HepG2 (cell line): ENCODE measurements around the gene ANKHD1. TPM values are rescaled to one million over a fixed set of nuclear protein-coding genes. Genes with fewer than 3 reads are reported as not detected.

Experiments
- BRD4 ChIP-seq: sonication (generic); formaldehyde crosslinking; IDR thresholded peaks from 2 replicates; pipeline ENCODE4 v1.4.0; 2020; ENCODE audit warnings: missing genetic modification reagents
- CBFB ChIP-seq: sonication (generic); formaldehyde crosslinking; IDR thresholded peaks from 2 replicates; pipeline ENCODE4 v1.4.0; 2020; ENCODE audit warnings: missing genetic modification reagents
- CC2D1A ChIP-seq: sonication (generic); formaldehyde crosslinking; IDR thresholded peaks from 2 replicates; pipeline ENCODE4 v1.8.1; 2023; ENCODE audit warnings: mild to moderate bottlenecking, missing genetic modification reagents
- DNMT3B ChIP-seq: conservative IDR thresholded peaks from 2 replicates; pipeline ENCODE4 v1.6.1; 2016; ENCODE audit warnings: missing biosample characterization, control low read depth
- ELF4 ChIP-seq: sonication (generic); formaldehyde crosslinking; IDR thresholded peaks from 2 replicates; pipeline ENCODE4 v1.5.0; 2020; ENCODE audit warnings: missing genetic modification reagents, mild to moderate bottlenecking, moderate library complexity, borderline replicate concordance
- HOXA7 ChIP-seq: sonication (generic); formaldehyde crosslinking; IDR thresholded peaks from 2 replicates; pipeline ENCODE4 v1.8.1; 2022; ENCODE audit warnings: mild to moderate bottlenecking, missing genetic modification reagents, moderate library complexity
- MBNL3 ChIP-seq: fragments of 250-450 bp; sonication (Bioruptor Pico); conservative IDR thresholded peaks from 2 replicates; pipeline ENCODE4 v1.8.0; 2022; ENCODE audit warnings: mild to moderate bottlenecking, inconsistent platforms
- MEIS2 ChIP-seq: sonication (generic); formaldehyde crosslinking; IDR thresholded peaks from 2 replicates; pipeline ENCODE4 v1.9.0; 2021; ENCODE audit warnings: mild to moderate bottlenecking, missing genetic modification reagents
- NCOR1 ChIP-seq: fragments of 200-600 bp; sonication (generic); IDR thresholded peaks from 2 replicates; pipeline ENCODE4 v1.7.0; 2017; ENCODE audit warnings: antibody characterized with exemption, low read length, borderline replicate concordance
- RCOR2 ChIP-seq: IDR thresholded peaks from 2 replicates; pipeline ENCODE4 v1.6.1; 2016; ENCODE audit warnings: missing biosample characterization, missing genetic modification reagents
- SAP130 ChIP-seq: IDR thresholded peaks from 2 replicates; pipeline ENCODE4 v1.6.1; 2016; ENCODE audit warnings: low read depth
- SCMH1 ChIP-seq: sonication (generic); formaldehyde crosslinking; IDR thresholded peaks from 2 replicates; pipeline ENCODE4 v1.9.0; 2021; ENCODE audit warnings: missing genetic modification reagents, mild to moderate bottlenecking, borderline replicate concordance
- THYN1 ChIP-seq: sonication (generic); formaldehyde crosslinking; IDR thresholded peaks from 2 replicates; pipeline ENCODE4 v1.8.1; 2023; ENCODE audit warnings: low read depth, mild to moderate bottlenecking, moderate library complexity, missing genetic modification reagents, borderline replicate concordance
- ZFP36L1 ChIP-seq: sonication (generic); formaldehyde crosslinking; IDR thresholded peaks from 2 replicates; pipeline ENCODE4 v1.8.0; 2022; ENCODE audit warnings: mild to moderate bottlenecking, missing genetic modification reagents, moderate library complexity
- ZNF101 ChIP-seq: sonication (generic); formaldehyde crosslinking; IDR thresholded peaks from 2 replicates; pipeline ENCODE4 v1.4.0; 2020; ENCODE audit warnings: mild to moderate bottlenecking, low read depth, missing genetic modification reagents, borderline replicate concordance
- ZNF142 ChIP-seq: sonication (generic); formaldehyde crosslinking; IDR thresholded peaks from 2 replicates; pipeline ENCODE4 v1.4.0; 2020; ENCODE audit warnings: missing genetic modification reagents
- ZNF446 ChIP-seq: sonication (generic); formaldehyde crosslinking; IDR thresholded peaks from 2 replicates; pipeline ENCODE4 v1.5.0; 2020; ENCODE audit warnings: mild to moderate bottlenecking, missing genetic modification reagents
- ZNF83 ChIP-seq: sonication (generic); formaldehyde crosslinking; IDR thresholded peaks from 2 replicates; pipeline ENCODE4 v1.4.0; 2020; ENCODE audit warnings: missing genetic modification reagents, mild to moderate bottlenecking, borderline replicate concordance
- polyA plus RNA-seq, 8 experiments: library from polyadenylated mRNA; depleted of rRNA in 3 of 8; stranded (reverse) in 7 of 8; unstranded in 1 of 8; fragments of >200 nt; fragmentation: Illumina TruSeq in 4 of 8; extraction: Trizol in 4 of 8; gene quantifications; 2 replicates each; pipeline versions ENCODE4 v1.2.1 to v1.2.3, GENCODE V29; 2011 to 2016; ENCODE audit warnings: low read depth in 4 of 8, missing spikeins in 1 of 8, mixed read lengths in 1 of 8; ENCODE audit not compliant: insufficient read depth in 1 of 8
- total RNA-seq, 5 experiments: library from RNA; depleted of rRNA; stranded (reverse); fragments of >200 nt; fragmentation: Illumina TruSeq; extraction: Trizol; gene quantifications; 2 replicates each; pipeline ENCODE4 v1.2.3, GENCODE V29; 2016; ENCODE audit warnings: low read depth in 1 of 5

The ANKHD1 gene
- total and polyA plus RNA-seq, 2 of the 13 experiments (the other 11 are each of a cell fraction or from before 2014, with no cell fraction given): 69.9 to 82.0 TPM

- TF ChIP-seq ZNF83 (CRISPR knock-in tag) (peak; percentile 65; the same call in 1 of the 2 replicates), ZNF446 (CRISPR knock-in tag) (no peak), ZFP36L1 (no peak), MBNL3 (CRISPR knock-in tag) (no peak), HOXA7 (CRISPR knock-in tag) (no peak), ZNF142 (CRISPR knock-in tag) (no peak), RCOR2 (CRISPR knock-in tag) (no peak), NCOR1 (peak; percentile 18; the same call in 1 of the 2 replicates), MEIS2 (peak; percentile 10; the same call in 1 of the 2 replicates), BRD4 (CRISPR knock-in tag) (peak; percentile 43; the same call in 1 of the 2 replicates), THYN1 (CRISPR knock-in tag) (no peak), CC2D1A (CRISPR knock-in tag) (no peak), DNMT3B (no peak), ELF4 (no peak), SCMH1 (CRISPR knock-in tag) (no peak), SAP130 (CRISPR knock-in tag) (peak; percentile 77), ZNF101 (CRISPR knock-in tag) (no peak), CBFB (CRISPR knock-in tag) (0 out of 2 replicates have a peak, but pooled peaks have one; percentile 26)
Observed at GRCh38 chr5:140402258-140403074, 833 bp downstream of the ANKHD1 start (continued).
